ENCODE data around the gene MDC1. TPM values are rescaled to one million over a fixed set of nuclear protein-coding genes. Genes with fewer than 3 reads are reported as not detected.
"Not testable (repeated sequence)": the region's sequence is repeated elsewhere in the genome, so short reads cannot be mapped to it uniquely, and the experiment has no call there.

MDC1 gene
- total RNA-seq, 1 donor from 2014 or later, result 51.7 TPM

- Mint-ChIP-seq H3K9me3 (ENCODE audit: unreplicated experiment) (no peaks in the 10 kb centered on the region), H3K4me1 (ENCODE audit: unreplicated experiment) (peaks cover 31% of the 10 kb centered on the region)
Measured at GRCh38 chr6:30725713-30726505, 8.8 kb upstream of the MDC1 start.

GRCh38 chr6:30724906-30725667 lies 8.0 kb upstream of the MDC1 start:
- Mint-ChIP-seq H3K27me3 (ENCODE audit: unreplicated experiment) (peaks cover 26% of the 10 kb centered on the region), H3K36me3 (ENCODE audit: low read depth, unreplicated experiment) (peaks cover 56% of the 10 kb centered on the region), H3K4me3 (ENCODE audit: unreplicated experiment) (peak overlapping the region; percentile 85), H3K27ac (ENCODE audit: unreplicated experiment) (peak overlapping the region; percentile 48), H3K9me3 (ENCODE audit: unreplicated experiment) (no peaks in the 10 kb centered on the region), H3K4me1 (ENCODE audit: unreplicated experiment) (peaks cover 36% of the 10 kb centered on the region)
- TF ChIP-seq CTCF (IDR thresholded peaks at IDR 0.05; ENCODE audit: unreplicated experiment), result no peak
- no peak for DNase-seq (ENCODE audit: low spot score)

More at GRCh38 chr6:30725713-30726505, 8.8 kb upstream of the MDC1 start:
- Mint-ChIP-seq H3K27ac (ENCODE audit: unreplicated experiment) (peak overlapping the region; percentile 18), H3K36me3 (ENCODE audit: low read depth, unreplicated experiment) (peaks cover 53% of the 10 kb centered on the region), H3K4me3 (ENCODE audit: unreplicated experiment) (no peak overlapping the region), H3K27me3 (ENCODE audit: unreplicated experiment) (peaks cover 23% of the 10 kb centered on the region)
- no peak for TF ChIP-seq CTCF (IDR thresholded peaks at IDR 0.05; ENCODE audit: unreplicated experiment)
- DNase-seq (ENCODE audit: low spot score), result no peak

GRCh38 chr6:30723843-30724741 lies 7.0 kb upstream of the MDC1 start:
- H3K27ac Mint-ChIP-seq (ENCODE audit: unreplicated experiment), result peak overlapping the region; percentile 49
- H3K36me3 Mint-ChIP-seq (ENCODE audit: low read depth, unreplicated experiment), result peaks cover 58% of the 10 kb centered on the region
- H3K9me3 Mint-ChIP-seq (ENCODE audit: unreplicated experiment); DNase-seq (ENCODE audit: low spot score): not testable (repeated sequence)
- H3K4me1 Mint-ChIP-seq (ENCODE audit: unreplicated experiment), result peaks cover 40% of the 10 kb centered on the region
- H3K4me3 Mint-ChIP-seq (ENCODE audit: unreplicated experiment), result peak overlapping the region; percentile 99
- H3K27me3 Mint-ChIP-seq (ENCODE audit: unreplicated experiment), result peaks cover 24% of the 10 kb centered on the region

- peak overlapping the region; percentile 99 for H3K4me3 Mint-ChIP-seq (ENCODE audit: unreplicated experiment)
- H3K36me3 Mint-ChIP-seq (ENCODE audit: low read depth, unreplicated experiment), result peaks cover 58% of the 10 kb centered on the region
- peak overlapping the region; percentile 49 for H3K27ac Mint-ChIP-seq (ENCODE audit: unreplicated experiment)
- H3K27me3 Mint-ChIP-seq (ENCODE audit: unreplicated experiment), result peaks cover 24% of the 10 kb centered on the region
- DNase-seq (ENCODE audit: low spot score); H3K9me3 Mint-ChIP-seq (ENCODE audit: unreplicated experiment): not testable (repeated sequence)
- H3K4me1 Mint-ChIP-seq (ENCODE audit: unreplicated experiment), result peaks cover 44% of the 10 kb centered on the region
Measured at GRCh38 chr6:30723159-30723842, 6.2 kb upstream of the MDC1 start.

GRCh38 chr6:30722280-30723112 lies 5.4 kb upstream of the MDC1 start:
- H3K27me3 Mint-ChIP-seq (ENCODE audit: unreplicated experiment), result peaks cover 22% of the 10 kb centered on the region
- H3K4me1 Mint-ChIP-seq (ENCODE audit: unreplicated experiment), result peaks cover 47% of the 10 kb centered on the region
- peak overlapping the region; percentile 99 for H3K4me3 Mint-ChIP-seq (ENCODE audit: unreplicated experiment)
- peak; percentile 80 for DNase-seq (ENCODE audit: low spot score)
- H3K36me3 Mint-ChIP-seq (ENCODE audit: low read depth, unreplicated experiment), result peaks cover 54% of the 10 kb centered on the region
- TF ChIP-seq CTCF (IDR thresholded peaks at IDR 0.05; ENCODE audit: unreplicated experiment), result peak; percentile 99
- peak overlapping the region; percentile 53 for H3K27ac Mint-ChIP-seq (ENCODE audit: unreplicated experiment)
- H3K9me3 Mint-ChIP-seq (ENCODE audit: unreplicated experiment), result no peaks in the 10 kb centered on the region

- Mint-ChIP-seq H3K27me3 (ENCODE audit: unreplicated experiment) (peaks cover 22% of the 10 kb centered on the region), H3K27ac (ENCODE audit: unreplicated experiment) (peak overlapping the region; percentile 53), H3K4me3 (ENCODE audit: unreplicated experiment) (peak overlapping the region; percentile 99), H3K4me1 (ENCODE audit: unreplicated experiment) (peaks cover 51% of the 10 kb centered on the region), H3K36me3 (ENCODE audit: low read depth, unreplicated experiment) (peaks cover 54% of the 10 kb centered on the region)
- DNase-seq (ENCODE audit: low spot score); H3K9me3 Mint-ChIP-seq (ENCODE audit: unreplicated experiment): not testable (repeated sequence)
Measured at GRCh38 chr6:30722025-30722279, 4.9 kb upstream of the MDC1 start.
